Loucy (cell line): Measurements from ENCODE around the gene RNF169.

Experiments used
- CTCF ChIP-seq: fragments of 200-600 bp; sonication (generic); conservative IDR thresholded peaks from 2 replicates; pipeline ENCODE4 v1.5.1; 2014; ENCODE audit warnings: mild to moderate bottlenecking, antibody characterized with exemption, low read length
- EZH2phosphoT487 ChIP-seq: fragments of 200-600 bp; IDR thresholded peaks from 2 replicates; pipeline ENCODE4 v1.6.1; 2018; ENCODE audit warnings: antibody characterized with exemption, mild to moderate bottlenecking, moderate library complexity, borderline replicate concordance

GRCh38 chr11:74703211-74703610 lies 45.4 kb upstream of the RNF169 start:
- no peak for TF ChIP-seq CTCF
- no peak for TF ChIP-seq EZH2phosphoT487
